ENCODE data around the gene SLC44A4. TPM values are rescaled to one million over a fixed set of nuclear protein-coding genes. Genes with fewer than 3 reads are reported as not detected.

Gene SLC44A4
- total RNA-seq, 1 experiment from 2014 or later: not detected

DNA sequence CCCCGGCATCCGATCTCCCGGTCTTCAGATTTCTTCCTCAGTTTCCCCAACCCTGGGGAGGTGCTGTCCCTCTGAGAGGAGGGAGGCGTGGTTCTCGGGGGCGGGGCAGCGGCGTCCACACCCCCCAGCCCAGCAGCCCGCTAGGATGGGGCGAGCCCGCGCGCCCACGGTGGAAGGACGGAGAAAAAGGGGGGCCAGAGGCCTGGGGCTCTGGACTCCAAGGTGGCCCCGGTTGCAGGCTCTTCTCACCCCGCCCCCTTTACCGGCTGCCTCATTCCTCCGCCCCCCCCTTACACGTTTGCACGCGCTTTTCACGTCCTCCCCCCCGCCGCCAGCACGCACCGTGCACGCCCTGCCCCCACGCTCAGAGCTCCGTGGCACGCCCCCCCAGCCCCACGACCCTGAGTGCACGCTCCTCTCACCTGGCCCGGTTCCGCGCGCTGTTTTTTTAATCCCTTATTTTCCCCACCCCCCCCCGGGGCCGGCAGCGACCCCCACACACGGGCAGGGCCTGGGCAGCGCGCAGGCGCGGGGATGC lies 22.7 kb upstream of the SLC44A4 start:
- DNase-seq (ENCODE audit: low read depth): peak; percentile 66

DNA sequence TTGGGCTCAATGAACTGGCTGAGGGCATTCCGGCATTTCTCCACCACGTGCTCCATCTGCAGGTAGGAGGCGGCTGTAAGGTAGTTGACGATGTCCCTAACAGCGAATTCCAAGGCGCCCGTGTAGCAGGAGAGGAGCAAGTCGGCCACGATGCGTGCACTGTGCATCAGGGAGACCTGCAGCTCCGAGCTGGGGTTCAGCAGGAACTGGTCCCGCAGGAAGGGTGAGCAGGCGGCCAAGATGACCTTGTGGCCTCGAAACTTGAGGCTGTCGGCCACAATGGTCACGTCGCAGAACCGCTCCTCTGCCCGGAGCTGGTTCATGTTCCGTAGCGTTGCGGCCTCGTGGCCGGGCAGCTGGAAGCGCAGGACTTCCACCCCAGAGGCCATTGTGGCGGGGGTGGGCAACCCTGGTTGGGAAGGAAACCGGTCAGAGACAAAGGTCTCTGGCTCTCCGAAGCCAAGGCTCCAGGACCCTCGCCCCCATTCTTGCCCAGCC lies 22.2 kb upstream of the SLC44A4 start:
- DNase-seq (ENCODE audit: low read depth): no peak

DNA sequence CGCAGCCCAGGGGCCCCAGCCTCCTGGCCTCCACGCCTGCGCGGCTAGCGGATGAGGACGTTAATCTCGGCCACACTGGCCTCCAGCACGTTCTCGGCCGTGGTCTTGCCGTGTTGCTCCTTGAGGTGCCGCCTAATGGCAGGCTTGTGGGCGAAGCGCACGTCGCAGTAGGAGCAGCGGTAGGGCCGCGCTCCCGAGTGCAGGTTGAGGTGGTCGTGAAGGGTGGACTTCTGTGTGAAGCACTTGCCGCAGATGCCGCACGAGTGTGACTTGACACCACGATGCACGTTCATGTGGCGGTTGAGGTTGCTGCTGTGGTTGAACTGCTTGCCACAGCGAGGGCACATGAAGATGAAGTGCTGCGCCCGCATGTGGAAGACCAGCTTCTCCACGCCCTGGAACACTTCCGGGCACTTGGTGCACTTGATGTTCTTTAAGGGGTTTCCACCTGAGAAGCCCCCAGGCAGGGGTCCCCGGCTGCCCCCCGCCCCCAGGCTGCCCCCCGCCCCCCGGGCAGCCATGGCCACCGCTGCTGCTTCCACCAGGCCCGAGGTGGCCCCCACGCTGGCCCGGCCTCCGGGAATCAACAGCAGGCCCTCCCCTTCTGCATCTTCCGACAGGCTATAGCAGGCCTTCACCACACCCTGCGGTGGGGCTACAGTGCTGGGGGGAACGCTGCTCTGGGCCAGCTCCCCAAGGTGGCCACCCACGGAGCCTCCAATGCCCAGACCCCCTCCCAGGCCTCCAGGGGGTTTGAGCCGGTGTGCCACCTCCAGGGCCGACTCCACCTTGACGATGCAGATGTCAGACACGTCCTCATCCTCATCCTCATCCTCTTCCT lies 21.3 kb upstream of the SLC44A4 start:
- DNase-seq (ENCODE audit: low read depth): no peak

DNA sequence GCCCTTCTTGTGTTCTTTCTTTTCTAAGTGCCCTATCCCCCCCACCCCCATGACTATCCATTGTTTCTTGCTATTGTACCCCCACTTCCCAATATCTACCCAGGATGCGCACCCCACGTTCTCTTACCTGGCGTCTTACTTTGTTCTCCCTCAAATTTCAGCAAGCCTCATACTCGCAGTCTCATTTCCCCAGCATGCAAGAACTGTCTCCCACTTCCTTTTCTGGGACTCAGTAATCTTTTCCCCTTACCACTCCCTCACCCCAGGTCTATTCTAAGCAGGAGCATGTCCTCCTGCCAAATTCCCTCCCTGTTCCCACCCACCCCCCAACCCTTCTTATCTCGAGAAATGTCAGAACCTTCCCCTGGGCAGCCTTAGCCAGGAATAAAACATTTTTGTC lies 20.4 kb upstream of the SLC44A4 start:
- DNase-seq (ENCODE audit: low read depth): no peak

DNA sequence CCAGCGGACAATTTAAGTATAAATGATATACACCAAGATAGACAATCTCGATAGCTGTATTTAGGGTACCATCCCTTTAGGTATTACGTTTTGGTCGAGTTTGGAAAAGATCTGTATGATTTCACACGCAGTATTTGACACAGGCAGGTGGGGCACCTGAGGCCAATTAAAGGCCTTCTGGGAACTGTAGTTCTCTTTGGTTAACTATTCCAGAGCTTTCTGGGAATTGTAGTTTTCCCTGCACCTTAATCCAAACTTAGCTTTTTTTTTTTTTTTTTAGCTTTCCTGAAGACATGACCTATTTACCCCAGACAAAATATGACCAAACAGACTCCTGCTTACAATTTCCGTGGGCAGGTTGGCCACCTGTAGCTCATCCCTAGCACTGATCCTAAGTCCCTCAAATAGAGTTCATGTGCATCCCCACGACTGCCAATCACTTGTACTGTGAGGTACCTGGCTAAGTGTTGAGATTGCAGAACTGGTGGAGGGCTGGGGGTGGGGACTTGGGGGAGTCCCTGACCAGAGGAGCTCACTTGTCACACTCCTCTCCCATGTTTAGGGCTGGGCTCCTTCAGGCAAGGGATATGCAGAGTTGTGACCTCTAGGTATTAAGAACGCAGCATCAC lies 19.7 kb upstream of the SLC44A4 start:
- DNase-seq (ENCODE audit: low read depth): peak; percentile 43

DNA sequence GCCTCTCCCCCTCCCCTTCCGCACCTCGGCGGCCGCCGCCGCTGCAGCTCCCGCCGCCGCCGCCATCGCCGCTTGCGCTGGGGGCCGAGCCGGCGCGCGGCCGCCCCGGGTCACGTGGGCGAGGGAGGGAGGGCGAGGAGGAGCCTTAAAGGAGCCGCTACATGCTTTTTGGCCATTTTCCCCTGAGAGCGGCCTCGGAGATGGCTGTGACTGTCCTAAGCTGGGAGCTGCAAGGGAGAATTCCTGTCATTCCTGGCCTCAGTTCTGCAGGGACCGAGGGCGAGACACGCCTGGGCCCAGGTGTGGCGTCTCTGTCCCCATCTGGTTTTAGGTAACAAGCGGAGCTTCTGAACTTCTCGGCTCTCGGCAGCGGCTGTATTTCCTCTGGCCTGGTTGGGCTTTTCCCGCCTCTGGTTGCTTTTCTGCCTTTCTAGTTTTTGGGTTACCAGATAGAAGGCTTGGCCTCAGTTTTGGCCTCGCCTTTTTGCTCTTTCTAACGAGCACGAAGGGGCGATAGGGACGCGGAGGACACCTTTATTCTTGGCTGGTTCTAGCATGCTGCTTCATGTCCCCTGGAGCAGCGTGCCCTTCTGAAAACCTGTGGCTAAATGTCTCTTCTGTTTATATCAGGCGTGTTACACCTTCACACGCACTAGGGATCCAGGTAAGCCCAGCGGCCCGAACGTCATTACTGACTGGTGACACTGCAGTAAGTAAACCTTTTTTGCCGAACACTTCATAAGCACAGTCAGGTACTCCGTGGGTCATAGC lies 19.0 kb upstream of the SLC44A4 start, which contains the start of gene EHMT2:
Gene EHMT2 (minus strand): TSS at position 87 of the 771 bp plus-strand sequence. CDS start 21 bp downstream, at position 66.
- peak; percentile 94 for DNase-seq (ENCODE audit: low read depth)

DNA sequence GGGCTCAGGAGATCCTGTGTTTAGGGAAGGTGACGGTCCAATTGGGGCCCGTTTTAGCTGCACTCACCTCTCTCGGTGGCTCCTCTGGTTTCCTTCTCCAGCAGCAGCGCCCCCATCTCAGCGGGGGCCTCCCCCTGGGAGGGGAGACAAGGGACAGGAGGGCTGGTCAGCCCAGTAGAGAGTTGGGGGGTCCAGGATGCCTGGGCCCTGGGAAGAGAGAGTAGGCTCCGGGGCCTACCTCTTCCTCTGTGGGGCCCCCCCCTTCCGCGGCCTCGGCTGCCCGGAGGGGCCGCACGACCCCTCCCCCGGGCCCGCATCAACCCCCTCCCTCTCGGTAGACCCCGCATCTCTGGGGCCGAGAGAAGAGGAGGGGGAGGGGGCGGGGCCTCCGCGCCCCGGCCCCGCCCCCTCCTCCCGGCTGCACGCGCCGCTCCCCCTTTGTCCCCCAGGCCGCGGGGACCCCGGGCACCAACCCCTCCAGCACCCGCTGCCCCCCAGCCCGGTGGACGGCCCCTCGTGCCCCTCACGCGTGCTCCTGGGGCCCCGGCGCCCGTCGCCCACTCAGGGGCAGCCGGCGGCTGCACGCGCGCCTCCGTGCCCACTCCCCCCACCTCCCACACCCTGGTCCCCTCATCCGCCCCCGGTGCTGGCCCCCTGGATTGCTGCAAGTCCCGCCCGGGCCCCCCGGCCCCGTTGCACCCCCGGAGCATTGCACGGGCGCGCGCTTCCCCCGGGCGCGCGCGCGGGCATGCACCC lies 18.2 kb upstream of the SLC44A4 start:
- no peak for DNase-seq (ENCODE audit: low read depth)

DNA sequence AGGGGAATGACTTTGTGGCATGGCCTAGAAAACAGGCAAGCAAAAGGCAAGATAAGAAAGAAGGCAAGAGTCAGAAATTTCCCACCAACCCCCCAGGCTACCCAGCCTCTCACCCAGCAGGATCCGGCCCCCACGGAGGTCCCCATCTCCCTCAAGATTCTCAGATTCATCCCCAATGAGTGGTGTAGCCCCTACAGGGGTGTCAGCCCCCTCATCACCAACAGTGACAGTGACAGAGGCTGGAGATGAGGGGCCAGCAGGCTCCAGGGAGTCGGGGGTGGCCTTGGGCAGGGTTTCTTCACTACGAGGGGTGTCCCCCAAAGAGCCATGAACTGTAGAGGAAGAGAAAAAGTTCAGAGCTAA lies 17.7 kb upstream of the SLC44A4 start:
- no peak for DNase-seq (ENCODE audit: low read depth)

DNA sequence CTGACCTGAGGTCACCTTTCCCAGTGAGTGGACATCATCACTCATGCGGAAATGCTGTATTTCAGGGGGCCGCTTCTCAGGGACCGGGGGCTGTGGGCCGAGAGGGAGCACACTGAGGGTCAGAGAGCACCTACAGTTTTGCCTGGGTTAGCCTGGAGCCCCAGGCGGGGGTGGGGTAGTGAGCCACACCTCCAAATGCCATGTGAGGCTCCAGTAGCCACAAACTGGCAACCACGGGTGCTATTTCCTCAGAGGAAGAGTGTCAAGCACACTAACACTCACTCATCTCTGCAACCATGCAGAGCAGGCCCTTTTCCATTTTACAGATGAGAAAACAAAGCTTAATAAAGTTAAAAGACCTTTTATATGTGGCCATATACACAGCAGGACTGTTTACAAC lies 14.0 kb upstream of the SLC44A4 start:
- no peak for DNase-seq (ENCODE audit: low read depth)

DNA sequence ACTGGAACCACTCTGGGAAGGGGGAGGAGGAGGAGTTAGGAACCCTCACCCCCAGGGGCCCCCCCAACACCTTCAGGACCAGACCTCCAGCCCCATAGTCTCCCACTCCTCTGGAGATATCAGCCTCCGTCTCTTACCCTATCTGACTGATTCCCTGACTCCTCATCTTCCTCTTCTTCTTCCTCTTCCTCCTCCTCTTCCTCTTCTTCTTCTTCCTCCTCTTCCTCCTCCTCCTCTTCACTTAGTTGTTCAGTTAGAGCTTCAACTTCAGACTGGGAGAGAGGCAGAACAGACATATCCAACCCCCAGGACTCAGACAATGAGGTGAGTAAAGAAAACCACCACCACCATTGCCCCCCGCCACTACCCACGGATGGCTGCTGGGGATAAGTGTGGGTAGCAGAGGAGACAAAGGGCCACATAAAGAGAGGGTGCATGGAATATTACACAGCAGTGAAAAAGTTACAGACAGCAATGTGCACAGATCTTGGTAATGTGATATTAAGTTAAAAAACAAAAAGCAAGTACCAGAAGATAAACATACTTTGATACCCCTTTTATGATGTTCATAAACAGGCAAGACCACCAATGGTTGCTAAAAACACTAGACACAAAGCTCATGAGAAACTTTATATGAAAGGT lies 10.7 kb upstream of the SLC44A4 start:
- DNase-seq (ENCODE audit: low read depth): no peak

DNA sequence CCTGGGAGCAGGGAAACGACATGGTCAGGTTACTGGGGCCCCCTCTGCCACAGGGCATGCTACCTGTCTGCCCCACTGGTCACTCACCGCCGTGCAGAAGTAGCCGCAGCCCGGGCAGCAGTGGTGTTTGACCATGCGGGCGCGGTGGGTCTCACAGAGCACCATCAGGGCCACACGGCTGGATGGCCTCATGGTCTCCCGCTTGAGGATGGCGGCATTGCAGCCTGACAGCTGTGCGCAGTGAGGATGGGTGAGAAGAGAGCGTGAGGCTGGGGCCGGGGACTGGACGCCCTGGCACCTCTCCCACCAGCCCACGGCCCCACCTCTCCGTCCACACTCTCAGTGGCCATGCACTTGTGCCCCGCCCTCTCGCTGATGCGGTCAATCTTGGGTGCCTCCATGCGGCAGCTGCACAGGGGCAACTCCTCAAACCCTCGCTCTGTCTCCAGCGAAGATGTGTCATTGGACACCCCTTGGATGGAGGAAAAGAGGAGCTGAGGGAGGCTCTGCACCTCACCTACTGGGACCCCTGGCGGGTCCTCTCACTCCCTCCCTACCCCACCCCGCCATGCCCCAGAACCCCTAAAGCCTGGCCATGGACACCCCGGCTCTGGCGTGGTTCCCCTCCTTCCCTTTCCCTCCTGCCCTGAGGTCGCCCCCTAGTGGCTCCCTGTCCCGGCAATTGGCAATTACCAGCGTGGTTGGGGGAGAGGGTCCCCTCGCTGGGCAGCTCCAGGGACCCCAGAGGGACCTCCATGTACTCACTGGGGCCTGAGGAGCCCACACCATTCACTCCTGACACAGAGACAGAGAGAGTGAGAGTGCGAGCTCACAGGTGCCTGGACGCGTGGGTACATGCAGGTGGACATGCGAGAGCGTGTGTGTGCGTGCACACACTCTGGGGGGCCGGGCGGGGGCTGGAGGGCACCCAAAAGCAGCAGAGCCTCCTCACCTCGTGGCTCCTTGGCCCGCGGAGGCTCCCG lies 9.8 kb upstream of the SLC44A4 start:
- no peak for DNase-seq (ENCODE audit: low read depth)

DNA sequence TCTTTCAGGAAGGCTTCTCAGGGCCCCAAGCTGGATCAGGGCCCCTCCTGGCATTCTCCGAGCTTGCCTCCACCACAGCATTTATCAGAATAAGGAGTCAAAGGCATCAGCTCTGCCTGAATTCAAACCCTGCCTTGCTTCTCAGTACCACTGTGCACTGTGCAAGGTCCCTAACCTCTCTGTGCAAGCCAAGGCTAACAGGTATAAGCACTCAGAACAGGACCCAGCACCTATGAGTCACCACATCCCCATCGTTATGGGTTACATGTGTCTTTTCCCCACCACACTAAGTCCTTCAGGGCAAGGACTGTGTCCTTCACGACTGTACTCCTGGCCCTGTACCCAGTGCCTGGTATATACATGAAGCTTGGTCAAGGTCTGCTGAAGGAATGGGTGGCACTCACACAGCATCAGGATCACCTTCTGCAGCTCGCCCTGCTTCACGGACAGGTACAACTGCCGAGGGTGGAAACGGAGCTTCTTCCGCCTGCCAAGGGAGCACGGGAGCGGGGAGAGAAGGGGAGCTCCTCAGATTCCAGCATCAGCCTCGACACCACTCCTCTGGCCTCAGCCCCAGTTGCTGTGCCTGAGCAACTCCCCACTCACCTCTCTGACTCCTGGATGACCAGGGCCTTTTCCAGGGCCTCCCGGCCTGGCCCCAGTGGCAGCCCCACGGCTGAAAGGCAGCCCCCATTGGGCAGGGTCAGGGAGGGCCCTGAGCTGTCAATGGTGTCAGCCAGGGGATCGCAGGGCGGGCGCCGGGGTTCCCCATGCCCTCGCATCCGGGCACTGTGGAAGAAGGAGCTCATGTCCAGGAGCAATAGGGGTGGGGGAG lies 8.6 kb upstream of the SLC44A4 start:
- no peak for DNase-seq (ENCODE audit: low read depth)

DNA sequence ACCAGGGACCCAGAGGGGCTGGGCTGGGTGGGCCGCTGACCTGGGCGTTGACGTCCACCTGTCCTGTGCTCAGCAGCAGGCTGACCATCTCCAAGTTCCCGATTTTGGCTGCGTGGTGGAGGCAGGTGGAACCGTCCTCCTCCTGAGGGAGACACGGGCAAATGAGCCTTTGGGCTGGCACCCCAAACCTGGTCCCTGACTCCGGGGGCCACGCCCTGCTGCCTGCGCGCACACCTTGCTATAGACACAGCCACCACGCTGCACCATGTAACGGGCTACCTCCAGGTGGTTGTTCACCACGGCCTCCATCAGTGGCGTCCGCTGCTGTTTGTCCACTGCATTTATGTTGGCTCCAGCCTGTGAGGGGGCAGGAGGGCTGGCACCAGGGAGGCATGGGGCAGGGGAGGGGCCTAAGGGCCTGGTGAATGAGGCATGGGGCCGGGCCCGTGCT lies 7.8 kb upstream of the SLC44A4 start:
- no peak for DNase-seq (ENCODE audit: low read depth)

DNA sequence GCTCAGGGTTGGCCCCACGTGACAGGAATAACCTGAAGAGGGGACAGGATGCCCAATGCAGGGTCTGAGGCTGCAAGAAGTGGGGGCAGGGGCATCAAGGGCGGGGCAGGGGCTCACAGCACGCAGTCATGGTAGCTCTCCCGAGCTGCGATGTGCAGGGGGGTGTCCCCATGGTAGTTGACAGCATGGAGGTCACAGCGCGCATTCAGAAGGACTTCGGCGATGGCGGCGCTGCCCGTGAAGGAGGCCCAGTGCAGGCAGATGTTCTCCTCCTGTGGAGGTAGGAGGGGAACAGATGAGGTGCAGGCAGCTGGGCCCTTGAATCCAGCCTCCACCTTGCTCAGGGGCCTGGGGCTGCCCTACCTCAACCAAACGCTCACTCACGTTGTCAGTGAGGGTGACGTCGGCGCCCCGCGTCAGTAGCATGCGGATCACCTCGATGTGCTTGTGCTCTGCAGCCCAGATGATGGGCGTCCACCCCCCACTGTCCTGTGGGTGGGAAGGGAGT lies 5.8 kb upstream of the SLC44A4 start:
- DNase-seq (ENCODE audit: low read depth): no peak

DNA sequence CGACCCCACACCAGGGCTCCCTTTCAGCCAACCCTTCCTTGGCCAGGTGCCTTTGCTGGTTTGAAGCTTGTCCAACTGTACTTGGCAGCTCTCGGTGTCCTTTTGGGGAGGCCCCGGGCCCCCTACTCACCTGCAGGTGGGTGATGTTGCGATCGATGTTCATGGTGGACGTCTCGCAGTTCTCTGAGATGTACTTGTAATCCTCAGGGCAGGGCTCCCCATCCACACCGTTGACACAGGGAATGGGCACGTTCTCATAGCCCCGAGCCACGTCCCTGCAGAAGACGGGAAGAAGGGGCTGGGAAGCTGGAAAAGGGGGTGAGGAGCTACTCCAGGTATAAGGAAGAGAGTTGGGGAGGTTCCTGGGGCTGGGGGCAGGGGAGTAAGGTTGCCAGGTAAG lies 4.9 kb upstream of the SLC44A4 start:
- no peak for DNase-seq (ENCODE audit: low read depth)

DNA sequence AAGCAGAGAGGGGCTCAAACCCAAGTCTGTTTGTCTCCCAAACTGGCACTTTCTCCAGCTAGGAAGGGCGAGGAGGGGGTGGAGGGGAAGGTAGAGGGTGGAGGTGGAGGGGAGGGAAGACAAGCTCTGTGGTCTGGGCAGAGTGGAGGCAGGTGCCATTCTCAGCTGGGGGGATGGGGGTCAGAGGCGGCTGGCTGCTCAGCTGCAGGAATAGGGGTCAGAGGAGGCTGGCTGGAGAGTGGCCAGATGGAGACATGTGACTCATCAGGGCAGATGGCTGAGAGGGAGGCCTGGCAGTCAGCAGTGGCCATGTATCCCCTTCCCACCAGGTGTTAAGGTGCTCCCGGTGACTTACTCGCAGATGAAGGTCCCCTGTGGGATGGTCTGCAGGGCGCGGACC lies 3.5 kb upstream of the SLC44A4 start:
- peak; percentile 43 for DNase-seq (ENCODE audit: low read depth)

DNA sequence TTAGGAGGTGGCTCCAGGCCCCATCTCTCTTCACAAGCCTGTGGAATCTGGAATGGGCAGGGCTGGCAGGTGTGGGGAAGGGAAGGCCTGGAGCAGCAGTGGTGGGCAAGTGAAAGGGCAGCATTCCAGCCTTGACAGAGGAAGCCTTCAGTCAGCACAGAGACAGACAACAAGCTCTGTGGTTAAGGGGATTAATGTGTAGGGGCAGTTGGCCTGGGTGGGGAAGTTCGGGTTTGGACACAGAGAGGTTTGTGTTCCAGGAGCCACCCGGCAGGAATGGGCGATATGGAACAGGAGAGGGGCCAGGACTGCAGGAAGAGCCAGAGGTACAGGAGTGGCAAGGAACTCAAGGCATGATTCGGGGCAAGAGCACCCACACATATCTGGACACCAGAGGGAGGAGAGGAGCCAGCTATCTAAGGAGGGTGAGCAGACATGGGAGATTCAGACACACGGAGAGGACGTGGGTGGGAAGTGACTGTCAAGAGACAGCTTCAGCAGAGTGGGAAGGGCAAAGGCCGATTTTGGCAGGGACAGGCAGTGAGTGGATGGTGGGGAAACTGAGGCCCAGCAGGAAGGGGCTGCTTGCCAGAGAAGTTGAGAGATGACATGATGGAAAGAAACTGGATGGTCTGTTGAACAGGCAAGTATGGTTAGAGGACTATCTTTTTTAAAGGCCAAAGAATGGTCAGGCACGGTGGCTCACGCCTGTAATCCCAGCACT lies 2.5 kb upstream of the SLC44A4 start:
- DNase-seq (ENCODE audit: low read depth): no peak

DNA sequence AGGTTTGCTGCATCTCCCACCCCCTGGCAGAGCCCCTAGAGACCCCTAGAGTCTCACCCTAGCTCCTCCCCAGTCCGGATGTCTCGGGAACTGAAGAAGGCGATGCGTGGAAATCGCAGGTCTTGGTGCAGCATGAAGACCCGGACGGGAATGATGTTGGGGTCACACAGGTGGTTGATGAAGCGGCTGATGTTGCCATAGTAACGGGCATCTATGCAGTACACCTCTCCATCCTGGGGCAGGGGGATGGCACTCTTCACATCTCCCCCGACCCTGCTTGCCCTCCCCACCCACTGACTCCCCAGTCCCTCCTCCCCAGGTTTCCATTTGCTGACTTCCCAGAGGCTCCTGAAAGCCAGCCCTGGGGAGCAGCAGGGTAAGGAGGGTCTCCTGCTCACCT lies 1.8 kb upstream of the SLC44A4 start:
- no peak for DNase-seq (ENCODE audit: low read depth)
